ENCODE results near the gene MAPK13.
"Not testable (repeated sequence)": the region's sequence is repeated elsewhere in the genome, so short reads cannot be mapped to it uniquely, and the experiment has no call there.

Gene MAPK13

DNA sequence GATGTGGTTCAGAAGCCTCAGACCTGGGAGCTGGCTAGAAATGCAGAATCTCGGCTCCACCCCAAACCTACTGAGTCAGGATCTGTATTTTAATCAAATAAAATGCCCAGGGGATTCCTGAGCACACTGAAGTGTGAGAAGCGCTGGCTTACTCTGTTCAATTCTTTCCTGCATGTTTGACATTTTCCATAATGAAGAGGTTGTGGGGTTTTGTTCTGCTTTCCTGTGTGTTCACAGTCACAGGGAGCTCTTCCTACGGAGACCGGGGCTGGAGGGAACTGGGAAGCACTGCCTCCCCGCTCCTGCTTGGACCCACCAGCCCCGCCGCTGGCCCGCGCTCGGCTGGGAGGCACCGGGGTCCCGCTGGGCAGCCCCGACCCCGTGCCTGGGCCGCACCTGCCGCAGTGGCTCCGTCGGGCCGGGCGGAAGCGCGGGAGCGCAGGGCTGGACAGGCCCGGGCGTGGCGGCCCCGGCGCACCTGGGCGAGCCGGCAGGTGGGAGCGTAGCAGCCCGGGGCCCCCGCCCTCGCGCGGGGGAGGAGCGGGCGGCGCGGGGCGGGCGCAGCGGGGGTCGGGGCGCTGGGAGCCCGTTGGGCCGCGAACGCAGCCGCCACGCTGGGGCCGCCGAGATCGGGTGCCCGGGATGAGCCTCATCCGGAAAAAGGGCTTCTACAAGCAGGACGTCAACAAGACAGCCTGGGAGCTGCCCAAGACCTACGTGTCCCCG lies at the start of gene MAPK13:
Gene MAPK13, plus strand, starts transcription at position 573 of the 726 bp plus-strand sequence. Its CDS starts 70 bp downstream, at position 643.
- no peak for DNase-seq

- DNase-seq, result no peak
These were observed 48.0 kb upstream of the MAPK13 start for GRCh38 chr6:36082318-36082717.

GRCh38 chr6:36083446-36083845 lies 46.9 kb upstream of the MAPK13 start:
- no peak for DNase-seq

DNA sequence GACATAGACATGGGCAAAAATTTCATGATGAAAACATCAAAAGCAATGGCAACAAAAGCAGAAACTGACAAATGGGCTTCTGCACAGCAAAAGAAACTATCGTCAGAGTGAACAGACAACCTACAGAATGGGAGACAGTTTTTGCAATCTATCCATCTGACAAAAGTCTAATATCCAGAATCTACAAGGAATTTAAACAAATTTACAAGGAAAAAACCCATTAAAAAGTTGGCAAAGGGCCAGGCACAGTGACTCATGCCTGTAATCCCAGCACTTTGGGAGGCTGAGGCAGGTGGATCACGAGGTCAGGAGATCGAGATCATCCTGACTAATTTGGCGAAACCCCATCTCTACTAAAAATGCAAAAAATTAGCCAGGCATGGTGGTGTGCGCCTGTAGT lies 42.1 kb upstream of the MAPK13 start:
- not testable (repeated sequence) for DNase-seq

DNA sequence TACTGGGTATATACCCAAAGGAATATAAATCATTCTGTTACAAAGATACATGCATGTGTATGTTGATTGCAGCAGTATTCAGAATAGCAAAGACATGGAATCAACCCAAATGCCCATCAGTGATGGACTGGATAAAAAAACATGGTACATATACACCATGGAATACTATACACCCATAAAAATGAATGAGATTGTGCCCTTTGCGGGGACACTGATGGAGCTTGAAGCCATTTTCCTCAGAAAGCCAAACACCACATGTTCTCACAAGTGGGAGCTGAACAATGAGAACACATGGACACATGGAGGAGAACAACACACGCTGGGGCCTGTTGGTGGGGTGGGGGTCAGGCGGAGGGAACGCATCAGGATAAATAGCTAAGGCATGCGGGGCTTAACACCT lies 41.3 kb upstream of the MAPK13 start:
- DNase-seq, result no peak

- no peak for DNase-seq
These were observed 36.1 kb upstream of the MAPK13 start for GRCh38 chr6:36094238-36094637.

DNA sequence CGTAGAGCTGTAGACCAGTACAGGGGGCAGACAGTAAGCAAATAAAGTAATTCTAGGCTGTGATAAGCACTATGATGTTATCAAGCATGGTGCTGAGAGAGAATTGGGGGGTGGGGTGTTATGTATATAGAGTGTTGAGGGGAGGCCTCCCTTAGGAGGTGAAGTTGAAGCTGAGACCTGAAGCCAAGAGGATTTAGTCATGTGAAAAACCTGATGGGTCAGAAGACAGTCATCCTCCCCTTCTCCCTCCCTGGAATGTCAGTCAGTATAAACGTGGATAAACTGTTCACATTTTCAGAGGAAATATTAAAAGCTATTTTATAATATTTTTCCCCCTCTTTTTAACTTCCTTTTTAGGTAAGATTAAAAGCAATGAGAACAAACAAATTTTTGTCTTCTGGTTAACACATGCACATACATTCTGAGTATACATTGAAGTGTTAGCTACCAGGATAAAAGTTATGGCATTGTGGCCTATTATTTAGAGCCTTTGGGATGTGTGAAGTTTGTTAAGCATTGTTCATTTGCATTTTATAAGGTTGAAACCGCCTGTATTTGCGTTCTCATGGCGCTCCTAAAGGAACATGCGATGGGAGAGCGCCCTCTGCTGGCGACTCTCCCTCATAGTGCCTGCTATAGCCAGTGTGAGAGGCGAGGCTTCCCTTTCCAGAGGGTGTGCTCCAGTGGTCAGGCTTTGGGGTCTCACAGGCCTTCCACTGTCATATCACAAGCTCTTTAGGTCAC lies 35.4 kb upstream of the MAPK13 start:
- peak; percentile 56 to 84 for DNase-seq

DNA sequence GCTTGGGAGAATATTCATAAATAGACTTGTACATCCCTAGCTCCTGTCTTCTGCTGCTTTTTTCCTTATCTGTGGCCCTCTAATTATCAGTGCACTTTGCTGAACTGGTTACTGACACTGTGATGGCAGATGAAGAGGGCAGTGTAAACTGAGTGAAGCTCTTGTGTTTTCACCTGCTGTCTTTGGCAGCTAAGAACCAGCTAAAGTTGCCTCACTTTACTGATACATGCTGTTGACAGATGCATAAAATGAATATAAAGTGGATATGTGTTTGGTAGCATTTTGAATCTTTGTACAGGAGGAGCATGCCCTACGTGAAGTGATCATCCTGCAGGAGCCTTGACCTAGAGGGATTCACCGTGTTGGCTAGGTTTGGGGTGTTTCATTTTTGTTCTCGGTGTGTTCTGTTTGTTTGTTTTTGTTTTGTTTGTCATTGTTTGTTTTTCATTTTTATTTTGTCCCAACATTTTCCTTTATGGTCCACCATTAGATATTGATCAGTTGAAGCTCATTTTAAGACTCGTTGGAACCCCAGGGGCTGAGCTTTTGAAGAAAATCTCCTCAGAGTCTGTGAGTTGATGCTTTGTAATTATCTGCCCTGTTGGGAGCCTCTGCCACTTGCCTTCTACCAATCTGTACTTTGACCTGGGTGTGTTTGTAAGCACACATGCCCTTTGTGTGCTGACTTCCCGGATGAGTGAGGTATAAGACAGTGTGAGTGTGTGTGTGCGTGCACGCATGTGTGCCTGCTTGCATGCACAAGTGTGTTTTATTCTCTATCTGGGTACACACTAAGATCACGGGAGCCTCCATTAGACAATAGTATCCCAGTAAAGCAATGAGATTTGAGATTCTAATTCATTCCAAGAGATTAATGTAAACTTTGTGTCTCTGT lies 34.6 kb upstream of the MAPK13 start:
- DNase-seq, result no peak

DNA sequence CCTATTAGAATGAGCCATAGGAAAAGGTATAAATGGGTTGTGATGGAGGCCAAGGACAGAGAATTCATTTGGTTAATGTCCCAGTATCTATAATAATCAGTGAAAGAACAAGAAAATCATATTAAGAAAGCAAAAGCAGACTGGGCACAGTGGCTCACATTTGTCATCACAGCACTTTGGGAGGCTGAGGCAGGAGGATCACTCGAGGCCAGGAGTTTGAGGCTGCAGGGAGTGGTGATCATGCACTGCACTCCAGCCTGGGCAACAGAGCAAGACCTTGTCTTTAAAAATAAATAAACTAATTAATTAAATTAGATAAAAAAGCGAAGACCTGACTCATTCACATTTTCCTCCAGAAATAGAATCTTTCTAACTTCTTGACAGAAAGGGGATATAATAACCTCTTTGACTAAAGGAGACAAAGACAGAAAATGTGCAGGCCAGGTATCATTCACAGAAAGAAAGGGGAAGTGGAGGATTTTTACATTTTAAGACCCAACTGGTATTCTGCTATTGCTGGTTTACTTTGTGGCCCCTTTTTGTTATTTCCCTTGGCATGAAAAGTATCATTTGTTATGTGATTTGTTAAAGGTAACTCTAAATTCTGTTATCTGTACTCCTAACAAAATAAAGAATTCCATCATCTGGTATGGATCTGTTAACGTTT lies 31.9 kb upstream of the MAPK13 start:
- DNase-seq, result no peak

DNA sequence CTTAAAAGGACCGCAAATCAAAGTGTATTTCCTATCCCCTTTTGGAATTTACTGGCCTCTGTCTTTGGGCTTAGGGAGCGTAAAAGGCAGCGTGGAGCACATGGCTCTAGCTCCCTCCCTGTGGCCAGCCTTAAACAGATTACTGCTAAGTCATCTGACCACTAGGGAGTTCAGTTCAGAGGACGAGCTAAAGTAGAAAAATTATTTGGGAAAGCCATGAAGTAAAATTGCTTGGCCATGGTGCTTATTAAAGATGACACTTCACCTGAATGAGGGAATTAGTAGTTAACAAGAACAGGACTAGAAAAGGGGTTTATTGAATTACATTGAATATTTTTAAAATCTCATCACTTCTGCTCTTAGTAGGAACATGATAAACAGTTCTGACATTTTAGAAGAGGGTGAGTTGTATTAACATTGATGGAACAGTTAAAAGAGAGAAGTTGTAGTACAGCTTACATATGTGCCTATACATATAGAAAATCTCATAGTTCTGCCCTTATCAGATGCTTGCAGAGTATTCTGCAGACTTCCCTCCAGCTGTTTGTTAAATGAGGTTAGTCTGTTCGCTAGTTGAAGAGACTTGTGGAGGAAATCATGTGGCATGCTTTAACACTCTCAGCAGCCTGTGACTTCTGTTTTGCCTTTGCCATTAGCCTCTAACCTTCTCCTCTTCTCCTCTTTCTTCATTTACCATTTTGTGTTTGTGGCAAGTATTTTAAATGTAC lies 31.2 kb upstream of the MAPK13 start:
- DNase-seq, result no peak

GRCh38 chr6:36099869-36100483 lies 30.3 kb upstream of the MAPK13 start:
- DNase-seq, result no peak

GRCh38 chr6:36101691-36102090 lies 28.6 kb upstream of the MAPK13 start:
- DNase-seq, result no peak

GRCh38 chr6:36102853-36103252 lies 27.5 kb upstream of the MAPK13 start:
- no peak for DNase-seq

DNA sequence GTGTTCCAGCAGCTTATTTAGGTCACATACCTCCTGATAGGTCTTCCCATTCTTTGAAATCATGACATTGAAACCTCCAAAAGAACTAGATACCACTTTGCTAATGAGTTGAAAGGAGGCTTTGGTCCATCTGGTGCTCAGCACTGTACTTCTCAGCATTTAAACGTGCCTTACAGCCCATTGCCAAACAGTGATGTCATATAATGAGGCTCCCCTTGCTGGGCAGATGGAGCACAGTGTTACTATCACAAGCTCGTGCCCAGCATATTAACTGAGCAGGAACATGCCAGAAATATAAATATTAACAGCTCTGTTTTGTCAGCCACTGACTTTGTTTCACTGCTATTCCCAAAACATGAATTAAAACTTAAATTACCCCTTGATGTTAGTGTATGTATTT lies 25.5 kb upstream of the MAPK13 start:
- peak; percentile 86 to 92 for DNase-seq

GRCh38 chr6:36109092-36109491 lies 21.2 kb upstream of the MAPK13 start:
- no peak for DNase-seq

- no peak for DNase-seq
These were observed 20.3 kb upstream of the MAPK13 start for GRCh38 chr6:36110050-36110449.

- no peak for DNase-seq
These were observed 19.4 kb upstream of the MAPK13 start for GRCh38 chr6:36110863-36111262.

GRCh38 chr6:36111526-36111925 lies 18.8 kb upstream of the MAPK13 start:
- DNase-seq, result no peak

DNA sequence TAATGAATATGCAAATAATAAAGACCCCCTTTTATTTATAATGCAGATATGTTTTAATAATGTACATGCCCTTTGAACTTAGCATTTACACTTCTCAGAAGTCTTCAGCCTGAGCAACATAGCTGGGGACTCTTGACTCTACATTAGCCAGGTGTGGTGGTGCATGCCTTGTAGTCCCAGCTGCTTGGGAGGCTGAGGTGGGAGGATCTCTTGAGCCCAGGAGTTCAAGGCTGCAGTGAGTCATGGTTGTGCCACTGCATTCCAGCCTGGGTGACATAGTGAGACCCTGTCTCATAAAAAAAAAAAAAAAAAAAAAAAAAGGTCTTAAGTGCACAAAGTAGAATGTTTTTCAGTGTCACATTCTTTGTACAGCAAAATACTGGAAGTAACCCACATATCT lies 17.3 kb upstream of the MAPK13 start:
- DNase-seq, result no peak

GRCh38 chr6:36113703-36114102 lies 16.6 kb upstream of the MAPK13 start:
- no peak for DNase-seq

DNA sequence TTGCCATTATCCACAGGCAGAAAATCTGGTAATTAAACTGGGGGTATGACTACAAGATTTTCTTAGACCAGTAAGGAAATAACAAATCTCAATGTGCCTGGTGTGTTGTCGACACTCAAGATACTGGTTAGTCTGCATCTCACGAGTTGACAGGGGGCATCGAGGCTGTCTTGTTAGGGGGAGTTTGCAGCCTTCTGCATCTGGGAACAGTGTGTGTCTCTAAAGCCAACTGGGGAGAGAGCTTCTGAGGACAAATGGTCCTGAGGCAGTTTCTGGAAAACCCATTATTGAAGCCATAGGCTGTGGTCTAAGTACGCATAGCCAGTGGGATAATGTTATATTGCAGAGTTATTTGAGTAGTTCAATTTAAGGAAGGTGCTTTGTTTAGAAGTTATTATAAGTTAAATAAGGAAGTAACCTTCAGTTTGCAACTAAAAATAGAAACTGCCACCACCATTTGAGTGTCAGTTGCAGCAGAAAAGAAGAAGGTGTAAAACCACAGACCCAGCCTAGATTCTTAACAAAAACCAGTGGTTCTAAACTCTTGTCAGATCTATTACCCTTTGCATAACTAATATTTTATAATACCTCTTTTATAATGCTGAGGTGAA lies 15.4 kb upstream of the MAPK13 start:
- no peak for DNase-seq
